ENCODE measurements around the gene RUFY4.
"Not testable (repeated sequence)": the region's sequence is repeated elsewhere in the genome, so short reads cannot be mapped to it uniquely, and the experiment has no call there.

RUFY4 gene

GRCh38 chr2:218031771-218032257, 37.2 kb upstream of the RUFY4 start:
- no peak for DNase-seq (ENCODE audit: low spot score)

- peak; percentile 33 for DNase-seq (ENCODE audit: low spot score)
These were observed 36.5 kb upstream of the RUFY4 start for GRCh38 chr2:218032336-218033171.

- no peak for DNase-seq (ENCODE audit: low spot score)
These were observed 35.9 kb upstream of the RUFY4 start for GRCh38 chr2:218033208-218033589.

GRCh38 chr2:218033590-218034496, 35.2 kb upstream of the RUFY4 start:
- DNase-seq (ENCODE audit: low spot score) = no peak

DNA sequence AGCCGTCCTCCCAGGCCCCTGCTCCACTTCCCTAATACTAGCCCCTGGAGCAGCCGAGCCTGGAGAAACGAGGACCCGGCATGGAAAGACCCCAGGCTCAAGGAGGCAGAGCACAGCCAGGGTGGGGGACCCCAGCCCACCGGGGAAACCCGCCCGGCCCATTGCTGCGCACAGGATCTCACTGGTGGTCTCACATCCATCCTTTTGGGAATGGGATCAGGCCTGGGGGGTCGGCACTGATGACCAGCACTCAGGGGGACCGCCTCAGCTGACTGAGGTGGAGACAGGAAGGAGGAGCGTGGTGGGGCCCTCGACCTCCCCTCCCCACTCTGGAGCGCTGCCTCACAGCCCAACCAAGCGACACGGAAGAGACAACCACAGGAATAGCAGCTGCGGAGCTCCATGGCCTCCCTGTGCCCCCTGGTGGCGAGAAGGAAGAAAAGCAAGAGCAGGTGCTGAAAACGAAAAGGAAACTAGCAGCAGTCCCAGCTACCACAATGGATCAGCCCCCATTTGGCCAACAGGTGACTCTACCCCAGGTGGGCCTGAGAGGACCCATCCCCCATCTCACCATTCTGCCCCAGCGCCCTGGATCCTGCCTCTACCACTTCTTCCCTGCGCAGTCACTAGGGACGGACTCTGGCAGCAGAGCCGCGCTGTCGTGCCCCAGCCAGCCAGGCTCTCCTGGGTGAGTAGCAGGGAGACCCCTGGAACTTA, 34.4 kb upstream of the RUFY4 start:
- peak; percentile 70 for DNase-seq (ENCODE audit: low spot score)

GRCh38 chr2:218035463-218036100, 33.5 kb upstream of the RUFY4 start:
- no peak for DNase-seq (ENCODE audit: low spot score)

- DNase-seq (ENCODE audit: low spot score) = no peak
These were observed 32.7 kb upstream of the RUFY4 start for GRCh38 chr2:218036371-218036770.

DNA sequence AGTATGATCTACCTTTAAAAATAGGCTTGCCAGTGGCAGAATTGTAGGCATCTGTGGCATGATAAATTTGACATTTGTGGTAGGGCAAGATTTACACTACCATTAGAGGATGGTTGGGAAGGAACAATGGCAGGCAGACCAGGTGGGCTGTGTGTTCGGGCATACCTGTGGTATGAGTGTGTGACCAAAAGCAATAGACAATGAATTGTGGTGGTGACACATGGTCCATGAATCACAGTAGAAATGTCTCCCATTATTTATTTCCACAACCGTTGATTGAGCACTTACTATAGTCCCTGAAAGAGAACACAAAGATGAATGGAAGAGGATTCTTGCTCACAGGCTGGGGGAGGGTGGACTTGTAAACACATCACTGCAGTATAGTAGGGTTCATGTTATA, 29.9 kb upstream of the RUFY4 start:
- DNase-seq (ENCODE audit: low spot score) = peak; percentile 94

- no peak for DNase-seq (ENCODE audit: low spot score)
These were observed 28.2 kb upstream of the RUFY4 start for GRCh38 chr2:218040883-218041282.

- DNase-seq (ENCODE audit: low spot score) = no peak
These were observed 27.5 kb upstream of the RUFY4 start for GRCh38 chr2:218041302-218042168.

- no peak for DNase-seq (ENCODE audit: low spot score)
These were observed 26.0 kb upstream of the RUFY4 start for GRCh38 chr2:218043100-218043499.

- no peak for DNase-seq (ENCODE audit: low spot score)
These were observed 25.3 kb upstream of the RUFY4 start for GRCh38 chr2:218043701-218044109.

- not testable (repeated sequence) for DNase-seq (ENCODE audit: low spot score)
These were observed 24.5 kb upstream of the RUFY4 start for GRCh38 chr2:218044599-218044998.

DNA sequence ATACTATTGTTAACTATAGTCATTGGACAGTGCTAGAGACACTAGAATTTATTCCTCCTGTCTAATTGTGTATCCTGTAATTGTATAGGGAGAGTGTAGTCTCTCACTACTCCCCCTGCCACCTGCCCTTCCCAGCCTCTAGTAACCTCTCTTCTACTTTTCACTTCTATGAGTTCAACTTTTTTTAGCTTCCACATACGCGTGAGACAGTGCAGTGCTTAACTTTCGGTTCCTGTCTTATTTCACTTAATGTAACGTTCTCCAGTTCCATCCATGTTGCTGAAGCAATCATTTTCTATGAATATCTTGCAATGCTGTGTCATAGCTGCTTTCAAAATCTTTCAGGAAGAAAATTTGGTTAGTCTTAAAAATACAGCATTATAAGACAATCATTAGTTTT, 22.8 kb upstream of the RUFY4 start:
- no peak for DNase-seq (ENCODE audit: low spot score)

DNA sequence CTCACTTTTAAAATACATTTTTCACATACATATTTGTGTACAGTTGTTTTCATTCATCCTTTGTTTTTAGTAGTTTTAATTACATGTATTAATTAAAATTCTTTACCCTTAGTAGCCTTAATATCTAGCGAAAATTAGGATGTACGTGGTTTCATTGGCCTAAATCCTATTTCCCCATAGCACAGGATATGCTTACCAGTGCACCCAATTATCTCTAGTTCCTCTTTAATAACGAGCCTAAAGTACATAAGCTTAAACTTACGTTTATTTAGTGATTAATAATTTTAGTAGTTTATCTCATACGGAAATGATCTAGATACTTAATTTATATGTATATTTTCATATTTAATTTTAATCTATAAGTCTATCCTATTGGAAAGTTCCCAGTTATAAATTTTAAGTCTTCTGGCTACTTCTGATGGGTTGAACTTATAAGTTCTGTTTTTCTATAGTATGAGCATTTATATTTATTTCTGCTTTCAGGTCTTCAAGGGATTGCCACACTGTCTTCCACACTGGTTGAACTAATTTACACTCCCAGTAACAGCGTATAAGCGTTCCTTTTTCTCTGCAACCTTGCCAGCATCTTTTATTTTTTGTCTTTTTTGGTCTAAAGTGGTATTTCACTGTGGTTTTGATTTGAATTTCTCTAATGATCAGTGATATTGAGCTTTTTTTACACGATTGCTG, 21.4 kb upstream of the RUFY4 start:
- no peak for DNase-seq (ENCODE audit: low spot score)

- DNase-seq (ENCODE audit: low spot score) = no peak
These were observed 17.1 kb upstream of the RUFY4 start for GRCh38 chr2:218051903-218052302.

GRCh38 chr2:218059289-218059688, 9.8 kb upstream of the RUFY4 start:
- no peak for DNase-seq (ENCODE audit: low spot score)

- DNase-seq (ENCODE audit: low spot score) = no peak
These were observed 8.9 kb upstream of the RUFY4 start for GRCh38 chr2:218060118-218060517.

GRCh38 chr2:218060950-218061660, 7.9 kb upstream of the RUFY4 start:
- DNase-seq (ENCODE audit: low spot score) = no peak

Measured in SW480 (cell line).